NCI-H2107 treated with DMSO at 0.1 percent for 48 hours (cell line): ENCODE data around the gene SLC4A9.
A peak's percentile ranks its signal among the peaks of the same experiment; 100 is the strongest.
"Not testable (repeated sequence)": the region's sequence is repeated elsewhere in the genome, so short reads cannot be mapped to it uniquely, and the experiment has no call there.

Source experiments
- DNase-seq: peaks from one replicate; lab custom pipeline; 2025; ENCODE audit not compliant: unreplicated experiment; lab: John Stamatoyannopoulos, UW

The SLC4A9 gene

DNA sequence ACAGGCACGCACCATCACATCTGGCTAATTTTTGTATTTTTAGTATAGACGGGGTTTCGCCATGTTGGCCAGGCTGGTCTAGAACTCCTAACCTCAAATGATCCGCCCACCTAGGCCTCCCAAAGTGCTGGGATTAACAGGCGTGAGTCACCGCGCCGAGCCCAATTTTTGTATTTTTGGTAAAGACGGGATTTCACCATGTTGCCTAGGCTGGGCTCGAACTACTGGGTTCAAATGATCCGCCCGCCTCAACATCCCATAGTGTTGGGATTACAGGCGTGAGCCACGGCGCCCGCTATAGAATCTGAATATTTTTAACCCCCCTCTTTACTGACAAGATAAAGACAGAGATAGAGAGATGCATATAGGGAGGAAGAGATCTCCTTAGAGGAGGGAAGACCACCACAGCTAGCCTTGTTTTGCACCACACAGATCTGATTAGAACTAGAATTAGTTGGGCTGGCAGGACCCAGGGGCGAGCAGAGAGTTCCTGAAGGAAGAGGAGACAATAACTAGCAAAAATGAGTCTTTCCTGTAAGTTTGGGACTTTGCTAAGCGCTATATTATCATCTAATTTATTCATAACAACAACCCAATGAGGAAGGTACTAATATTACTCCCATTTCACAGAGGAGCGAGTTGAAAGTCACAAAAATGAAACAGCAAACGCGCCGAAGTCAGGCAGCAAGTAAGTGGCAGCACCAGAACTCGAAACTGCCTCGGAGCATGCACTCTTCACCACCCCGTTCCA is 40.2 kb downstream of the SLC4A9 start:
- DNase-seq: peak; percentile 6

DNA sequence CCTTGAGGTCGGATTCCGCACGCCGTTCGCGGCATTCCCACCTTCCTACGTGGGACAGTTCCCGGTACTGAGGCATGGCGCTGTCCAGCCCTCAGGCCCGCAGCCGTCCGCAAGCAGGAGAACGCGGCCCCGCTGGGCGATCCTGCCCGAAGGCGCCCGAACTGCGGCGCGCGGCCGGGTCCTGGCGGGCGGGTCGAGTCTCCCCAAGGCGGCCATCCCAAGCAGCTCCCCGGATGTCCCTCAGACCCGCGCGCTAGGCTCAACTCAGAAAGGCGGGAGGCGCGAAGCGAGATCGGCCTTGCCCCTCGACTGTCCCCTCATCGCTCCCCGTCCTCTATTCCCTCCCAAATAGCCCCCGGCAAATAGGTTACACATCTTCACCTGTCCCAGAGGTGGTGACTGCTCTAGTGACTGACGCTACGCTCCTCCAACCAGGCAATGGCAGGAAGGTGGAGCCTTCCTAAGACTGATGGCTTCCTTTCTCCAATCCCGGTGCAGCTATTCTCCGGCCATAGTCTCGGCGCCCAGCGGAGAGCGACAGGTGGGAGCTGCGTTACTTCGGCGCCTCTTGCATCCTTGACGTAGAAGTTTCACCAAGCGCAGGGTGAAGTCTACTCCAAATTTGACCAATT is 40.9 kb downstream of the SLC4A9 start:
- DNase-seq: peak; percentile 75

DNA sequence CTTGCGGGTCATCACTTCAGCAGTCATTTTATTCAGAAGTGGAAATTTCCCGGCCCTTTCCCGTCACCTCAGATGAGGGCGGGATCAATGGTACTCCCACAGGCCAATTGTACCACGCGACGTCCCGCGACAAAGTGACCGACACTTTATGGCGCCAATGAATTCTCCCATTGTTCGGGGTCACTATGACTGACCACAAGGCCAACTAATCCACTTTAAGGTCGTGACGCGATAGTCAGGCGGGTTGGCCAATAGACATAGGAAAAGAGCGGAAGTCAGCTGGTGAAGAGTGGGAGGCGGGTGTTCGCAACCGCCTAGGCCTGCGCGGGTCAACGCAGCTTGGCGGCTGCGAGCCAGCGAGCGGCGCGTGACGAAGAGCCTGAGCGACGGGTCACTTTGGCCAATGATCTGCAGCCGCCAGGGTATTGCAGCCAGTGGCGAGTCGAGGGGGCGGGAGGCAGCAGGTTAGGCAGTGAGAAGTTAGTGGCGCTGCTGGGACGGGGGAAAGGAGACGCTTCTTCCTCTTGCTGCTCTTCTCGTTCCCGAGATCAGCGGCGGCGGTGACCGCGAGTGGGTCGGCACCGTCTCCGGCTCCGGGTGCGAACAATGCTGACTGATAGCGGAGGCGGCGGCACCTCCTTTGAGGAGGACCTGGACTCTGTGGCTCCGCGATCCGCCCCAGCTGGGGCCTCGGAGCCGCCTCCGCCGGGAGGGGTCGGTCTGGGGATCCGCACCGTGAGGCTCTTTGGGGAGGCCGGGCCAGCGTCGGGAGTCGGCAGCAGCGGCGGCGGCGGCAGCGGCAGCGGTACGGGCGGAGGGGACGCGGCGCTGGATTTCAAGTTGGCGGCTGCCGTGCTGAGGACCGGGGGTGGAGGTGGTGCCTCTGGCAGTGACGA is 41.6 kb downstream of the SLC4A9 start, which contains the start of gene ANKHD1:
Gene ANKHD1, plus strand, starts transcription at position 472 of the 896 bp plus-strand sequence. Its CDS starts 135 bp downstream, at position 607.
- peak; percentile 92 for DNase-seq

DNA sequence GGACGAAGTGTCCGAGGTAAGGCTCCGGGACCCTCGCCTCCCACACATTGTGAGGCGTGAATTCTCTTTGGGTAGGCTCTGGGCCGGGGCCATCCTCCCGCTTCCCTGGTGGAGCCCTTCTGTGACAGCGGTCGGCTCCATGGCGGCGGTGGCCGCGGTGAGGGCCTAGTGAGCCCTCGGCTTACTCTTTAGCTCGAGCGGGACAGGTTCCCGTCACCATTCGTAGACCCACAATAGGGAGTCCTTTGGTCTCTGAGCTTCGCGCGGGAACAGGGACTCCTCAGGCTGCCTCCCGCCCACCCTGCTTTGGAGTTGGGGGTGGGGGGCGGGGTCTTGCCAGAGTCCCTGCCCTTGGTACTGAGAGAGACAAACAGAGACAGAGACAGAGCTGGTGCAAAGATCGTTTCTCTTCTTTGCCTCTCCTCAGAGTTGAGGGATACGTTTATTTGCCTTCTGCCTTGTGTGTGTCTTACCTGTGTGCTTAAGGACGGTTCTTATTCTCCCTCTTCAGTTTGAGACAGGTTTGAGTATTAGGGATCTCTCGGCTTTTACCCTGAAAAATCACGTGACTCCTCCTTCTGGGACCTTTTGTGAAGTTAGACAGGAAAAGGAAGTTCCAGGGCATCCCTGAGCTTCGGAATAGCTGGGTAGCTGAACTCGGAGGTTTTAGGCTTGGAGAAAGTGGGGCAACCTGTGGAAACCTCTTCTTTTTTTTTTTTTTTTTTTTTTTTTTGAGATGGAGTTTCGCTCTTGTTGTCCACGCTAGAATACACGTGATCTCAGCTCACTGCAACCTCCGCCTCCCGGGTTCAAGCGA is 42.5 kb downstream of the SLC4A9 start:
- DNase-seq: no peak

DNA sequence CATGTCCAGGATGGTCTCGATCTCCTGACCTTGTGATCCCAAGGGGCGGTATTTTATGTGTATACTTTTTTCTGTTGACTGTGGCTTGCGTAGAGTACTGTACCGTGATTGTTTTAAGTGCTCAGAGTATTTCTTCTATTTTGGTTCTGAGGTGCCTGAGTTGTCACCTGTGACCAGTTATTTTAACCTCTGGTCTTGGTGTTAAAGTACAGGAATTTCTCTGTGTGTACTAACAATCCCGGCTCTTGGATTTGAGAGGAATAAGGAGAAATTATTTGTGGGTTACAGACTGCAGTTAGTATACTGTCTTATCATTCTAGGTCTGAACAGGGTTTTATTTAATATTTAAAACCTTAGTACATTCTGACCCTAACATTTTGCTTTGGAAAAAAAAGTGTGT is 43.6 kb downstream of the SLC4A9 start:
- no peak for DNase-seq

DNA sequence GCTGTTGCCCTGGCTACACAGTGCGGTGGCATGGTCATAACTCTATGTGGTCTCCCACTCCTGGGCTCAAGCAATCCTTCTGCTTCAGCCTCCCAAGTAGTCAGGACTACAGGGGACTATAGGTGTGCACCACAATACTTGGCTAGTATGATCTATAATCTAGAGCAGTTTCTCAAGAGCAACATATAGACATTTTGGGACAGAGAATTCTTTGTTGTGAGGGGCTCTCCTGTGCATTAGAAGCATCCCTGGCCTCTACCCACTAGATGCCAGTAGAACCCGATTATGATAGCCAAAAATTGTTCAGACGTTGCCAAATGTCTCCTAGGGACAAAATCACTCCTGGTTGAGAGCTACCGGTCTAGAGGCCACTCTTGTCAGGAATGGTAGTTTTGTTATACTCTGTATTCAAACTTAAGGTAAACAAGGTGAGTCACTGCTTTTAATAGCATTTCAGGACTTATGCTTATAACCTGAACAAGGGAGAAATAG is 48.8 kb downstream of the SLC4A9 start:
- DNase-seq: no peak

DNA sequence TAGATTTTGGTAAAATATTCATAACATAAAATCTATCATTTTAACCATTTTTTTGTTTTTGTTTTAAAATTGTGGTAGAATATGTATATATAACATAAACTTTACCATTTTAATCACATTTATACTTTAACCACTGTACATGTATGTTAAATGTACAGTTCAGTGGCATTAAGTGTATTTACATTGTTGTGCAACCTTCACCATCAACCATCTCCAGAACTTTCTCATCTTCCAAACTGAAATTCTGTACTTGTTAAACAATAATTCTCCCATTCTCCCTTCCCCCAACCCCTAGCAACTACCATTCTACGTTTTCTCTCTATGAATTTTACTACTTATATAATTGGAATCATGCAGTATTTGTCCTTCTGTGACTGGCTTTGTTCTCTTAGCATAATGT is 53.2 kb downstream of the SLC4A9 start:
- DNase-seq: no peak

DNA sequence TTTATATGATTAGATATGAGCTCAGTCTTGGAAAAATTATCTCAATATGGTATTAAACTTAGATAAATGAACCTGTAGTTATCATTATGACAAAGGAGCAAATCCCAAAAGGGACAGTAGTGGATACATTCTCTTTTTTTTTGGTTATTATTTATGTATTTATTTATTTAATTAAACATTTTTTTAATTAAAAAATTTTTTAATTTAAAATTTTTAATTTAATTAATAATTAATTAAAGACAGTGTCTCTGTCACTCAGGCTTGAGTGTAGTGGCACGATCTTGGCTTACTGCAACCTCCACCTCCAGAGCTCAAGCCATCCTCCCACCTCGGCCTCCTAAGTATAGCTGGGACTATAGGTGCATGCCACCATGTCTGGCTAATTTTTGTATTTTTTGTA is 57.2 kb downstream of the SLC4A9 start:
- DNase-seq: no peak

DNA sequence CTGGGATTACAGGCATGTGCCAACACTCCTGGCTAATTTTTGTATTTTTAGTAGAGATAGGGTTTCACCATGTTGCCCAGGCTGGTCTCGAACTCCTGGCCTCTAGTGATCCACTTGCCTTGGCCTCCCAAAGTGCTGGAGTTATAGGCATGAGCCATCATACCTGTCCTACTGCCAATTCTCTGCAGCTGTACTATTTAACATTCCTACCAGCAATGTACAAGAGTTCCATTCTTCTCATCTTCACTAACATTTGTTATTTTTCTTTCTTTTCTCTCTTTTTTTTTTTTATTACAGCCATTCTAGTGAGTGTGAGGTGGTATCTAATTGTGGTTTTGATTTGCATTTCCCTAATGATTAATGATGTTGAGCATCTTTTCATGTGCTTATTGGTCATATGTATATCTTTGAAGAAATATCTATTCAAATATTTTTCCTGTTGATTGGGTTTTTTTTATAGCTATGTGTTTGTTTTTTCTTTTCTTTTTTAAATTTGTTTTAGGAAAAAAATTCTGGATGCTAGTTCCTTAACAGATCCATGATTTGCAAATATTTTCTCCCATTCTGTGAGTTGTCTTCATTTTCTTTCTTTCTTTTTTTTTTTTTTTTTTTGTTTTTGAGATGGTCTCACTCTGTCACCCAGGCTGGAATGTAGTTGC is 59.0 kb downstream of the SLC4A9 start:
- DNase-seq: no peak

DNA sequence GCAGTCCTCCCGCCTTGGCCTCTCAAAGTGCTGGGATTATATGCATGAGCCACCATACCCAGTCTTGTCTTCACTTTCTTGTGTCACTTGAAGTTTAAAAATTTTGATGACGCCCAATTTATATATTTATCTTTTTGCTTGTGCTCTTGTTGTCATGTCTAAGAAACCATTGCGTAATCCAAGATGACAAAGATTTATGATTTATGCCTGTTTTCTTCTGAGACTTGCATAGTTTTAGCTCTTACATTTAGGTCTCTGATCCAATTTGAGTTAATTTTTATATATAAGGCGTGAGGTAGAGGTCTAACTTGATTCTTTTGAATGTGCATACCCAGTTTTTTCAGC is 60.2 kb downstream of the SLC4A9 start:
- no peak for DNase-seq

DNA sequence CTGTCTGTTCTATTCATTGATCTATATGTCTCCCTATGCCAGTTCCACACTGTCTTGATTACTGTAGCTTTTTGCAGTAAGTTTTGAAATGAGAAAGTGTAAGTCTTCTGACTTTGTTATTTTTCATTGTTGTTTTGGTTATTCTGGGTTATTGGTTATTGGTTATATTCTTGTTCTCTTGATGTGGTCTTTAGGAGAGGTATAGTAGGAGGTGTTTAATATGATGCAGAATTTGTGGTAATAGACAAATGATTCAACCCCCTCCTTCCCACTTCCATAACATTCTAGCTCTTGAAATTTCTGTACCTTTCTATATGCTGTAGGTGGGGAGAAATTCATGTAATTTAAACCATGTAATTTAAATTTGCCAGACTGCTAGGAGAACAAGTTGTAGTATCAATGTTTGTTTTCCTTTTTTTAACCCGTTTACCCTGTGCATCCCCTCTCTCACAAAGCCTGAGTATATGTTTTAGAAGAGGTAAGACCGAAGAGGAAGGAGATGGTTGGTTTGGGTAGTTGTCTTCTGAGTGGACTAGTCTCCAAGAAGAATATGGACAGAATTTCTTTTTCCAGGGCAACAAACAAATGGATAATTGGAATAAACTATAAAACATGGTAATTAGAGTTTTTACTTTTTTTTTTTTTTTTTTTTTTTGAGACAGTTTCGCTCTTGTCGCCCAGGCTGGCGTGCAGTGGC is 60.8 kb downstream of the SLC4A9 start:
- no peak for DNase-seq

DNA sequence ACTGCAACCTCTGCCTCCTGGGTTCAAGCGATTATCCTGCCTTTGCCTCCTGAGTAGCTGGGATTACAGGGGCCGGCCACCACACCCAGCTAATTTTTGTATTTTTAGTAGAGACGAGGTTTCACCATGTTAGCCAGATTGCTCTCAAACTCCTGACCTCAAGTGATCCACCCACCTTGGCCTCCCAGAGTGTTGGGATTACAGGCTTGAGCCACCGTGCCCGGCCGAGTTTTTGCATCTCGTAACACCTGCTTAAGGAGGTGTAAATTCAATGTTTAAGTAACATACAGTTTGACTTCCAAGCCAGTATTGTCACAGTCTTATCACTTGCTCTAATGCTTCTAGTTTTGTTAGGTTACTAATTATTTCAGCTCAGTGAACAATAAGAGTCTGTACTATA is 61.4 kb downstream of the SLC4A9 start:
- not testable (repeated sequence) for DNase-seq

DNA sequence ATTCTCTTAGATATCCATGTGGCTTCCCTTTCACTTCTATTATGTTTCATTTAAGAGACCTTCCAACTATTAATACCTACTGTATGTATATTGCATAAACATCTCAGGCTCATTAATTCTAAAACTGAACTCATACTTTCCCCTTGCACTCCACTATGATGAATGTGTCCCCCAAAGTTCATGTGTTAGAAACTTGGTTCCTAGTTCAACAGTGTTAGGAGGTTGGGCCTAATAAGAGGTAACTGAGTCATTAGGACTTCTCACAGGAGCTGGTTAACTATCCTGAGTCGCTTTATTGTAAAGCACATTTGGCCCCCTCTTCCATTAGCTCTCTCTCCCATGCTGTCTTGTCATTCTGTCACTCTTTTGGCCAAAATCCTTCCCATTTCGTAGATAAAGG is 63.6 kb downstream of the SLC4A9 start:
- no peak for DNase-seq

DNA sequence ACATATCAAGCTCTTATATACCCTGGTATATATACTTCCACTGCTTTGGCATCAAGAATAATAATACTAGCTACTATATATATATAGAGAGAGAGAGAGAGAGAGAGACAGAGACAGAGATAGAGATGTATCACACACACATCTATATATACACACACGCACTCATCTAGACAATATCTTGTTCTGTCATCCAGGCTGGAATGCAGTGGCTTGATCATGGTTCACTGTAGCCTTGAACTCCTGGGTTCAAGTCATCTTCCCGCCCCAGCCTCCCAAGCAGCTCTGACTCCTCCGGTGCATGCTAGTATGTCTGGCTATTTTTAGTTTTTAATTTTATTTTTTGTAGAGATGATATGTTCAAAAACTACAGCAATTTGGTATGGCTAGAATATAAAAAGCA is 64.1 kb downstream of the SLC4A9 start:
- DNase-seq: no peak
